Gastrocnemius medialis (tissue), 4 donors: Measurements from ENCODE around the gene HGD. TPM values are rescaled to one million over a fixed set of nuclear protein-coding genes. Genes with fewer than 3 reads are reported as not detected.

Experiments used
- ATAC-seq, 2 donors: fragments of 150-250 bp; one replicate each; pipeline ENCODE4 v1.9.1; 2016
- DNase-seq, 2 donors: peaks; one replicate each; pipeline ENCODE4 v3.0.0-alpha.2; 2019
- H3K27ac ChIP-seq, 4 donors: fragments of 200-600 bp; sonication (generic); 1 replicate in 1 of 4; 2 replicates in 3 of 4; pipeline ENCODE4 v1.5.1; 2016 to 2018; ENCODE audit warnings: mild to moderate bottlenecking in 2 of 4, moderate library complexity in 1 of 4
- H3K27me3 ChIP-seq, 3 donors: fragments of 200-600 bp; sonication (generic) in 2 of 3; 1 replicate in 1 of 3; 2 replicates in 2 of 3; pipeline versions ENCODE4 v1.5.1 to v1.6.0; 2016 to 2019; ENCODE audit warnings: mild to moderate bottlenecking in 1 of 3, moderate library complexity in 1 of 3
- H3K36me3 ChIP-seq, 2 donors: fragments of 200-600 bp; sonication (generic) in 1 of 2; one replicate each; pipeline ENCODE4 v1.5.1; 2017 to 2018
- H3K4me1 ChIP-seq, 2 donors: fragments of 200-600 bp; sonication (generic) in 1 of 2; one replicate each; pipeline ENCODE4 v1.5.1; 2016 to 2017; ENCODE audit warnings: mild to moderate bottlenecking in 2 of 2
- H3K4me3 ChIP-seq, 4 donors: fragments of 200-600 bp; sonication (generic) in 3 of 4; 1 replicate in 1 of 4; 2 replicates in 3 of 4; pipeline ENCODE4 v1.5.1; 2016 to 2019; ENCODE audit warnings: mild to moderate bottlenecking in 2 of 4
- H3K9me3 ChIP-seq, 3 donors: fragments of 200-600 bp; sonication (generic) in 2 of 3; 1 replicate in 1 of 3; 2 replicates in 2 of 3; pipeline ENCODE4 v1.5.1; 2016 to 2019
- CTCF ChIP-seq, 5 experiments: fragments of 450-650 bp in 3 of 5; fragments of 200-600 bp in 2 of 5; sonication (generic) in 2 of 5; IDR thresholded peaks in 4 of 5; conservative IDR thresholded peaks in 1 of 5; 1 replicate in 4 of 5; 2 replicates in 1 of 5; pipeline ENCODE4 v1.5.1; 2016 to 2019; ENCODE audit warnings: antibody characterized with exemption in 5 of 5, mild to moderate bottlenecking in 3 of 5, moderate library complexity in 3 of 5
- POLR2A ChIP-seq, 2 donors: fragments of 450-650 bp; IDR thresholded peaks; one replicate each; pipeline ENCODE4 v1.6.1; 2017; ENCODE audit warnings: antibody characterized with exemption in 2 of 2, mild to moderate bottlenecking in 2 of 2, moderate library complexity in 2 of 2
- in situ Hi-C, 4 donors: fragments of 200-750 bp; cut with MboI; loops; one replicate each; pipeline versions ENCODE4 v1.15.0 to v1.8.0; 2017; ENCODE audit warnings: low sequenced_read_pairs in 4 of 4
- intact Hi-C: fragments of 100-400 bp; cut with DNase I; formaldehyde crosslinking; loops from one replicate; pipeline ENCODE4 v1.15.1; 2023; ENCODE audit warnings: low total_unique reads
- total RNA-seq, 4 donors: library from RNA; depleted of rRNA; stranded (reverse); fragments of >200 nt; gene quantifications; one replicate each; pipeline versions ENCODE4 v1.1.0 to v1.2.3, GENCODE V29; 2016

The HGD gene
- total RNA-seq, 4 donors from 2014 or later: 0.68 to 4.1 (median 1.3) TPM; not detected in 1

DNA sequence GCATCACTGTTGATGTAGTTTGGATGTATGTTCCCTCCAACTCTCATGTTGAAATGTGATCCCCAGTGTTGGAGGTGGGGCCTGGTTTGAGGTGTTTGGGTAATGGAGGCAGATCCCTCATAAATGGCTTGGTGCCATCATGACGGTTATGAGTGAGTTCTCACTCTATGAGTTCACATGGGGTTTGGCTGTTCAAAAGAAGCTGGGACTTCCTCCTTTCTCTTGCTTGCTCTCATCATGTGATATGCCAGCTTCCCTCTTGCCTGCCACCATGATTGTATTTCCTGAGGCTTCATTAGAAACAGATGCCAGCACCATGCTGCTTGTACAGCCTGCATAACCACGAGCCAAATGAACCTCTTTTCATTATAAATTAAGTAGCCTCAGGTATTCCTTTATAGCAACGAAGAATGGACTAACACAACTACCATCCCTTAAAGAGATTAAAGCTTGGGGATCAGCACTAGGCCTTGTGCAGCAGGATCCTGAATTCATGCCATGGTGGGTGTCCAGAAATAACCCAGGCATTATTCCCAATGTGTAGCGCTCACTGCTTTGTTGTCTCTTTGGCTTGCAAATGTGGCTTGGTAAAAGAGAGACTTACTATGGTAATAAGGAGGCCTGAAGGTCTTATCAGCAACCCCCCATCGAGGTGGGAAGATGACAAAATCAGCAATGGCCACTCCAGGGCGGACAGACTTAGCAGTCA is 44.0 kb downstream of the HGD start:
- ATAC-seq: no peak

GRCh38 chr3:120636795-120637401 is 45.1 kb downstream of the HGD start:
- Histone ChIP-seq H3K27ac (no peak overlapping the region), H3K4me1 (peaks cover 0 to 12% of the 10 kb centered on the region in 2 donors), H3K9me3 (no peaks in the 10 kb centered on the region), H3K4me3 (no peak overlapping the region), H3K36me3 (no peaks in the 10 kb centered on the region), H3K27me3 (no peaks in the 10 kb centered on the region)
- no peak for ATAC-seq
- in situ Hi-C loops (no loop called here), intact Hi-C loops (no loop called here)
- no peak for DNase-seq
- TF ChIP-seq CTCF (IDR thresholded peaks at IDR 0.05 in 4 of 5, conservative IDR thresholded peaks at IDR 0.05 in 1 of 5): no peak
- TF ChIP-seq POLR2A (IDR thresholded peaks at IDR 0.05): no peak

More for the DNA sequence above, 44.0 kb downstream of the HGD start:
- no peaks in the 10 kb centered on the region for H3K36me3 ChIP-seq
- no peak for TF ChIP-seq CTCF (IDR thresholded peaks at IDR 0.05 in 4 of 5, conservative IDR thresholded peaks at IDR 0.05 in 1 of 5)
- TF ChIP-seq POLR2A (IDR thresholded peaks at IDR 0.05): no peak
- H3K27me3 ChIP-seq: no peaks in the 10 kb centered on the region
- no peaks in the 10 kb centered on the region for H3K9me3 ChIP-seq
- H3K4me3 ChIP-seq: no peak overlapping the region
- H3K27ac ChIP-seq: no peak overlapping the region
- intact Hi-C loops: no loop called here
- in situ Hi-C loops: no loop called here
- H3K4me1 ChIP-seq: peaks cover 0 to 12% of the 10 kb centered on the region in 2 donors
- DNase-seq: no peak

DNA sequence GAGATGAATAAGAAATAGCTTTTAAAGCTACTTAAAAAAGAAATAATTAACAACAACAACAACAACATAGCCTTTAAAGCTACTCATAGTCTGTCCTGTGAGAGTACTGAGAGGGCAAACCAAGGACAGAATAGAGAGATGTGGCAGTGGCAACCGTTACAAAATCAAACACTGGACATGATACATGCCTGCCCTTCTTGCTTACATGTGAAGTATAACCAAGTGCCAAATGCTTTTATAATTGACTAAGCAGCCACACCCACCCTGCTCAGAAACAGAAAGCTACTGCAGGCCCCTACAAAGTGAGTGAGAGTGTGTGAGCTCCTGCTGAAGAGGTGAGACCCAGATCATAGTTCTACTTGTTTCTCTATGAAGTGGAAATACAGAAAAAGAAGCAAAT is 47.5 kb downstream of the HGD start:
- no peak for TF ChIP-seq POLR2A (IDR thresholded peaks at IDR 0.05)
- TF ChIP-seq CTCF (IDR thresholded peaks at IDR 0.05 in 4 of 5, conservative IDR thresholded peaks at IDR 0.05 in 1 of 5): no peak
- no peak overlapping the region for H3K4me3 ChIP-seq
- ATAC-seq (no peak), DNase-seq (no peak)
- H3K9me3 ChIP-seq: no peaks in the 10 kb centered on the region
- H3K4me1 ChIP-seq: peaks cover 0 to 5% of the 10 kb centered on the region in 2 donors
- in situ Hi-C loops (no loop called here), intact Hi-C loops (no loop called here)
- H3K27ac ChIP-seq: no peak overlapping the region
- H3K36me3 ChIP-seq: no peaks in the 10 kb centered on the region
- H3K27me3 ChIP-seq: no peaks in the 10 kb centered on the region

DNA sequence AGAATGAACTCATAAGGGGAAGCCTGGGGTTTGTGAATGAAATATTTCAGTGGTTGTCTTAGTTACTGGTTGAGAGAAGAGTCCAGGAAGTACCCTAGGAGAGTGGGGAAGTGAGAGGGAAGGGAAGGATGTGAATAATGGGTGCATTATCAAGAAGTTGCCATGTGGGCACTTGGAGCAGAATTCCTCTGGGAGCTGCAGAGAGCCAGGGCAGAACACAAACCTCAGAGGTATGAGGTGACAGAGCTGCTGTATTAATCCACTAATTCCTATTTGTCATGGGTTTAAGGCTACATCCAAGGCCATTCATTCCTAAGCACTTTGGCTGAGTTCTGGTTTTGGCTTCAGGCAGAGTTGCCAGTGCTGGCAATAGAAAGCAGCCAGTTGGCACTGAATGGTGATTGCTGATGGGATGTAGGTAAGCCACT is 56.9 kb downstream of the HGD start:
- TF ChIP-seq POLR2A (IDR thresholded peaks at IDR 0.05) (no peak), CTCF (IDR thresholded peaks at IDR 0.05 in 4 of 5, conservative IDR thresholded peaks at IDR 0.05 in 1 of 5) (no peak)
- intact Hi-C loops (no loop called here), in situ Hi-C loops (no loop called here)
- DNase-seq (no peak), ATAC-seq (no peak)
- Histone ChIP-seq H3K27ac (no peak overlapping the region), H3K27me3 (no peaks in the 10 kb centered on the region), H3K4me3 (no peak overlapping the region), H3K9me3 (peaks cover 0 to 4% (median 0%) of the 10 kb centered on the region in 3 donors), H3K36me3 (no peaks in the 10 kb centered on the region), H3K4me1 (no peaks in the 10 kb centered on the region)
